ENCODE measurements around the gene SCAF1. TPM values are rescaled to one million over a fixed set of nuclear protein-coding genes. Genes with fewer than 3 reads are reported as not detected.

Gene SCAF1
- total and polyA plus RNA-seq, 2 of the 13 experiments (the other 11 are each of a cell fraction or from before 2014, with no cell fraction given) = 3.3 to 6.1 TPM

DNA sequence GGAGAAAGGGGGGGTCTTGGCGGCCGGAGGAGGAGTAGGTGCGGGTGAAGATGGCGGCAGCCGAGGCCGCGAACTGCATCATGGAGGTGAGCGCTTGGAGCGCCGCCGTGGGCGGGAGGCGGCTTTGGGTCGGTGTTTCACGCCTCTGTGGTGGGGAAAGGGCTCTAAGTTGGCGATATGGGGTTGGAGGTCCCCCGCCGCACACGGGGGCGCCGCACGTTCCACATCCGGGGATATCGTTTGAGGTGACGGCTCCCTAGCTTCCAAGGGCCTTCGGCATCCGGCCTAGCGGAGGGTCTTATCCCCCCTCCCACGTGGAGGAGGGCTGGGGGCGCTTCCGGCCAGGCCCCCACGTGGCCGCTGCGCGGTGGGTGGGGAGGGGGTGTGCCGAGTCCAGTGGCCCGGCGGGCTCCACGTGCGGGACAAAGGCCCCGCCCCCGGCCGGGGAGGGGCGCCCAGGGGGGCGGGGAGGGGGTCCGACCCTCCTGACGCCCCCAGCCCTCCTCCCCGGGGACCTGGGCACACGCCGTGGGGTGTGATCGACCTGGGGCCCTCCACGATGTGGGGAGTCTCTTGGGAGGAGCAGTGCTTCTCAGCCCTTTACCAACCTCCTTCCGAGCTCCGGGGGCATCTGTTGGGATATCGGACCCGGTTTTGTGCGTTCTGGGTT, 35.4 kb downstream of the SCAF1 start, which contains the start of gene PRMT1 (continued):
- TF ChIP-seq GABPB1 (CRISPR knock-in tag; IDR thresholded peaks at IDR 0.05) (peak; percentile 86), NFRKB (IDR thresholded peaks at IDR 0.05) (peak; percentile 45; the same call in 1 of the 2 replicates), ARNT2 (CRISPR knock-in tag; IDR thresholded peaks at IDR 0.05; ENCODE audit: low read depth) (peak; percentile 81; the same call in 1 of the 2 replicates), RBM39 (IDR thresholded peaks at IDR 0.05; ENCODE audit: low read depth, low read length, poor library complexity, severe bottlenecking) (peak; percentile 36), ZNF326 (CRISPR knock-in tag; IDR thresholded peaks at IDR 0.05; ENCODE audit: borderline replicate concordance) (no peak), TCF12 (IDR thresholded peaks at IDR 0.05) (no peak), TCF12 (CRISPR knock-in tag; IDR thresholded peaks at IDR 0.05) (0 out of 2 replicates have a peak, but pooled peaks have one; percentile 35), ASH2L (IDR thresholded peaks at IDR 0.05; ENCODE audit: insufficient read length, low read depth, low read length) (peak; percentile 39), ZC3H13 (CRISPR knock-in tag; IDR thresholded peaks at IDR 0.05) (no peak), ZNF891 (CRISPR knock-in tag; IDR thresholded peaks at IDR 0.05) (peak; percentile 23; the same call in 1 of the 2 replicates), SMARCE1 (IDR thresholded peaks at IDR 0.05; ENCODE audit: borderline replicate concordance) (no peak), CERS6 (CRISPR knock-in tag; IDR thresholded peaks at IDR 0.05) (no peak), TERF1 (CRISPR knock-in tag; IDR thresholded peaks at IDR 0.05) (no peak), PBX3 (CRISPR knock-in tag; IDR thresholded peaks at IDR 0.05; ENCODE audit: borderline replicate concordance) (no peak), CAMTA2 (CRISPR knock-in tag; IDR thresholded peaks at IDR 0.05; ENCODE audit: borderline replicate concordance) (peak; percentile 57; the same call in 1 of the 2 replicates), EZH2 (conservative IDR thresholded peaks at IDR 0.05; ENCODE audit: low read depth, low read length) (no peak), CREM (IDR thresholded peaks at IDR 0.05) (no peak), CREM (CRISPR knock-in tag; IDR thresholded peaks at IDR 0.05) (no peak), PCBP2 (optimal IDR thresholded peaks at IDR 0.05; ENCODE audit: low read depth, low read length, poor library complexity, severe bottlenecking) (no peak), ISX (CRISPR knock-in tag; conservative IDR thresholded peaks at IDR 0.05) (no peak), ELF1 (CRISPR knock-in tag; IDR thresholded peaks at IDR 0.05) (peak; percentile 36; the same call in 1 of the 2 replicates), TARDBP (CRISPR knock-in tag; IDR thresholded peaks at IDR 0.05) (peak; percentile 72; the same call in 1 of the 2 replicates)
- TF ChIP-seq, protein P1, sequence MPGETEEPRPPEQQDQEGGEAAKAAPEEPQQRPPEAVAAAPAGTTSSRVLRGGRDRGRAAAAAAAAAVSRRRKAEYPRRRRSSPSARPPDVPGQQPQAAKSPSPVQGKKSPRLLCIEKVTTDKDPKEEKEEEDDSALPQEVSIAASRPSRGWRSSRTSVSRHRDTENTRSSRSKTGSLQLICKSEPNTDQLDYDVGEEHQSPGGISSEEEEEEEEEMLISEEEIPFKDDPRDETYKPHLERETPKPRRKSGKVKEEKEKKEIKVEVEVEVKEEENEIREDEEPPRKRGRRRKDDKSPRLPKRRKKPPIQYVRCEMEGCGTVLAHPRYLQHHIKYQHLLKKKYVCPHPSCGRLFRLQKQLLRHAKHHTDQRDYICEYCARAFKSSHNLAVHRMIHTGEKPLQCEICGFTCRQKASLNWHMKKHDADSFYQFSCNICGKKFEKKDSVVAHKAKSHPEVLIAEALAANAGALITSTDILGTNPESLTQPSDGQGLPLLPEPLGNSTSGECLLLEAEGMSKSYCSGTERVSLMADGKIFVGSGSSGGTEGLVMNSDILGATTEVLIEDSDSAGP (CRISPR knock-in tag; IDR thresholded peaks at IDR 0.05; ENCODE audit: borderline replicate concordance) = no peak; the same call in 1 of the 2 replicates
- TF ChIP-seq, protein P2, sequence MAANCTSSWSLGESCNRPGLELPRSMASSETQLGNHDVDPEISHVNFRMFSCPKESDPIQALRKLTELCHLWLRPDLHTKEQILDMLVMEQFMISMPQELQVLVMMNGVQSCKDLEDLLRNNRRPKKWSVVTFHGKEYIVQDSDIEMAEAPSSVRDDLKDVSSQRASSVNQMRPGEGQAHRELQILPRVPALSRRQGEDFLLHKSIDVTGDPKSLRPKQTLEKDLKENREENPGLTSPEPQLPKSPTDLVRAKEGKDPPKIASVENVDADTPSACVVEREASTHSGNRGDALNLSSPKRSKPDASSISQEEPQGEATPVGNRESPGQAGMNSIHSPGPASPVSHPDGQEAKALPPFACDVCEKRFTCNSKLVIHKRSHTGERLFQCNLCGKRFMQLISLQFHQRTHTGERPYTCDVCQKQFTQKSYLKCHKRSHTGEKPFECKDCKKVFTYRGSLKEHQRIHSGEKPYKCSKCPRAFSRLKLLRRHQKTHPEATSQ (CRISPR knock-in tag; IDR thresholded peaks at IDR 0.05; ENCODE audit: borderline replicate concordance) = peak; percentile 43; the same call in 1 of the 2 replicates

All from HepG2 (cell line).